Measurements from ENCODE around the gene MCU. TPM values are rescaled to one million over a fixed set of nuclear protein-coding genes. Genes with fewer than 3 reads are reported as not detected.
"Not testable (repeated sequence)": the region's sequence is repeated elsewhere in the genome, so short reads cannot be mapped to it uniquely, and the experiment has no call there.

Gene MCU
- total and polyA plus RNA-seq, 9 donors, result 81.9 to 135 (median 113) TPM

- 75% methylated on average over 1 of the region's 7 CpGs for WGBS (ENCODE audit: insufficient coverage)
- Histone ChIP-seq H3K36me3 (ENCODE audit: control insufficient read depth, insufficient read depth, low read length) (no peaks in the 10 kb centered on the region), H3K4me1 (ENCODE audit: control insufficient read depth, insufficient read depth, low read length) (peaks cover 28% of the 10 kb centered on the region), H3K4me3 (ENCODE audit: low read length) (no peak overlapping the region), H3K27ac (ENCODE audit: low read length) (peak overlapping the region; percentile 89), H3K9me3 (replicated peaks; ENCODE audit: control insufficient read depth, low read depth, low read length) (no peaks in the 10 kb centered on the region), H3K27me3 (ENCODE audit: control insufficient read depth, insufficient read depth, low read length) (no peaks in the 10 kb centered on the region)
- DNase-seq, result peak; percentile 85
Measured at GRCh38 chr10:72685264-72685921, 6.5 kb upstream of the MCU start.

DNA sequence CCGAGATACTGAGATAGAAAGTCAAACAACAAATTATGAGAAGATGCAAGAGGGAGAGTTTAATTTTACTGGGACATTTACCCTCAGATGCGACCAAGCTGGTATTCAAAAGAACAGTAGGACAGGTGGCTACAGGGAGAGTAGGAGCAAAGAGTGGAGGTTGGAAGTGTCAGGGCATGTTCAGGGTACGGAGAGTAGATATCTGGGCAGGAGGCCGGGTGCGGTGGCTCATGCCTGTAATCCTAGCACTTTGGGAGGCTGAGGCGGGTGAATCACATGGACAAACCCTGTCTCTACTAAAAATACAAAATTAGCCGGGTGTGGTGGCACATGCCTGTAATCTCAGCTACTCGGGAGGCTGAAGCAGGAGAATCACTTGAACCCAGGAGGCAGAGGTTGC, 5.5 kb upstream of the MCU start:
- not testable (repeated sequence) for H3K36me3 ChIP-seq (ENCODE audit: control insufficient read depth, insufficient read depth, low read length); H3K27me3 ChIP-seq (ENCODE audit: control insufficient read depth, insufficient read depth, low read length); H3K9me3 ChIP-seq (replicated peaks; ENCODE audit: control insufficient read depth, low read depth, low read length); H3K4me3 ChIP-seq (ENCODE audit: low read length); DNase-seq
- H3K4me1 ChIP-seq (ENCODE audit: control insufficient read depth, insufficient read depth, low read length), result peaks cover 28% of the 10 kb centered on the region
- peak overlapping the region; percentile 89 for H3K27ac ChIP-seq (ENCODE audit: low read length)
- 94% methylated on average over 2 of the region's 8 CpGs for WGBS (ENCODE audit: insufficient coverage)

DNA sequence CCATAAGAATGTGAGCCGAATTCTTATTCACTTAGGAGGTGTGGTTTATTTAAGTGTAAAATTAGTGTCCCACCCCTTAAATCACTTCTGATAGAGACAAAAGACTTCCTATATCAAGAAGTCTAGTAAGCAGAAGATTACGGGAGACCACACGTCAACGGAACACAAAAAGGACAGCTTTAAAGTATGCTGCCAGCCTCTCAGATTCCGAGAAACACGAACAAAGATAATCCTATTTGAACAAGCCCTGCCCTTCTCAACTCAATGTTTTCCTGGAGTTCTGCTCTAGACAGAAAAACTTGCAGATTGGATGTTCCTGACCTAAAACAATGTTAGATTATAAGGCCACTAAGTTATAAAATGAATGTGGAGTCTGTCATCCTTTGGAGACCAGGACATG, 4.9 kb upstream of the MCU start:
- Histone ChIP-seq H3K27ac (ENCODE audit: low read length) (peak overlapping the region; percentile 89), H3K4me3 (ENCODE audit: low read length) (no peak overlapping the region), H3K36me3 (ENCODE audit: control insufficient read depth, insufficient read depth, low read length) (no peaks in the 10 kb centered on the region), H3K9me3 (replicated peaks; ENCODE audit: control insufficient read depth, low read depth, low read length) (no peaks in the 10 kb centered on the region), H3K27me3 (ENCODE audit: control insufficient read depth, insufficient read depth, low read length) (no peaks in the 10 kb centered on the region), H3K4me1 (ENCODE audit: control insufficient read depth, insufficient read depth, low read length) (peaks cover 28% of the 10 kb centered on the region)
- DNase-seq, result no peak
- WGBS (ENCODE audit: insufficient coverage), result no CpG with 5 or more reads among the region's 6 CpGs

DNA sequence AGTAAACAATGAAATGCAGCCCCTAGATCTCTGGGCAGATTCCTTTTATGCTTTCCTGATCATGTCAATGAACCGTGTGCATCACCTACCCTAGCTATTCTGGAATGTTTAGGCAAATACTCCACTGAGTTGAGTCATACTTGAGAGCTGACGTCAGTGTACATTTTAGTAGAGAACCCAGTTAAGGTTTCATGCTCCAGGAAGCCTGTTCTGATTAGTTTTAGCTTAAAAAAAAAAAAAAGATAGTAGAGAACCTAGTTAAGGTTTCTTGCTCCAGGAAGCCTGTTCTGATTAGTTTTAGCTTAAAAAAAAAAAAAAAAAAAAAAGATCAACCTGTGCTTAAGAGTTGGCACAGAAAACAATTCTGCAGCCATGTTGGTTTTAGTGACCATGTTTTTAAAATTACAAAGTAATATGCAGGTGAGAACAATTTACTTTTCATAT, 3.7 kb upstream of the MCU start:
- peak overlapping the region; percentile 74 for H3K27ac ChIP-seq (ENCODE audit: low read length)
- no peaks in the 10 kb centered on the region for H3K36me3 ChIP-seq (ENCODE audit: control insufficient read depth, insufficient read depth, low read length)
- H3K4me1 ChIP-seq (ENCODE audit: control insufficient read depth, insufficient read depth, low read length), result peaks cover 25% of the 10 kb centered on the region
- WGBS (ENCODE audit: insufficient coverage), result no CpG with 5 or more reads among the region's 2 CpGs
- H3K27me3 ChIP-seq (ENCODE audit: control insufficient read depth, insufficient read depth, low read length), result no peaks in the 10 kb centered on the region
- no peak for DNase-seq
- H3K4me3 ChIP-seq (ENCODE audit: low read length), result no peak overlapping the region
- no peaks in the 10 kb centered on the region for H3K9me3 ChIP-seq (replicated peaks; ENCODE audit: control insufficient read depth, low read depth, low read length)

DNA sequence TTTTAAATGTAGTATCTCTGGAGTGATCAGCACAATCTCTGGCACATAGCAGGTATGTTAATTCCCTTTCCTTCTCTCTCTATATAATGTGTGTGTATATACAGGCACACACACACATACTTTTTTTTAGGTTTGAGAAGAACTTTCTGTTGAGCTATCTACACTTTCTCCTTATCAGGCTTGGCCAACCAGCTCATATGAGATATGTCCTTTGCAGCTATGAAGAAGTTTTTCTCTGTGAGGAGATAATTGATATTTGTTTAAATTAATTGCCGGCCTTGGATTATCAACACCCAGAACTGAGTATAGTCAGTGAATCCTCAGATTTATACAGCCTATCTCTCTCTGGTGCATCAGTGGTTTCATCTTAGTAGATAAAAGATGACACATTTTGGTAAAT, 2.3 kb upstream of the MCU start:
- H3K4me1 ChIP-seq (ENCODE audit: control insufficient read depth, insufficient read depth, low read length), result peaks cover 29% of the 10 kb centered on the region
- H3K27me3 ChIP-seq (ENCODE audit: control insufficient read depth, insufficient read depth, low read length), result no peaks in the 10 kb centered on the region
- no CpG with 5 or more reads among the region's 1 CpG for WGBS (ENCODE audit: insufficient coverage)
- H3K4me3 ChIP-seq (ENCODE audit: low read length), result no peak overlapping the region
- peak overlapping the region; percentile 80 for H3K27ac ChIP-seq (ENCODE audit: low read length)
- no peaks in the 10 kb centered on the region for H3K36me3 ChIP-seq (ENCODE audit: control insufficient read depth, insufficient read depth, low read length)
- DNase-seq, result no peak
- no peaks in the 10 kb centered on the region for H3K9me3 ChIP-seq (replicated peaks; ENCODE audit: control insufficient read depth, low read depth, low read length)

DNA sequence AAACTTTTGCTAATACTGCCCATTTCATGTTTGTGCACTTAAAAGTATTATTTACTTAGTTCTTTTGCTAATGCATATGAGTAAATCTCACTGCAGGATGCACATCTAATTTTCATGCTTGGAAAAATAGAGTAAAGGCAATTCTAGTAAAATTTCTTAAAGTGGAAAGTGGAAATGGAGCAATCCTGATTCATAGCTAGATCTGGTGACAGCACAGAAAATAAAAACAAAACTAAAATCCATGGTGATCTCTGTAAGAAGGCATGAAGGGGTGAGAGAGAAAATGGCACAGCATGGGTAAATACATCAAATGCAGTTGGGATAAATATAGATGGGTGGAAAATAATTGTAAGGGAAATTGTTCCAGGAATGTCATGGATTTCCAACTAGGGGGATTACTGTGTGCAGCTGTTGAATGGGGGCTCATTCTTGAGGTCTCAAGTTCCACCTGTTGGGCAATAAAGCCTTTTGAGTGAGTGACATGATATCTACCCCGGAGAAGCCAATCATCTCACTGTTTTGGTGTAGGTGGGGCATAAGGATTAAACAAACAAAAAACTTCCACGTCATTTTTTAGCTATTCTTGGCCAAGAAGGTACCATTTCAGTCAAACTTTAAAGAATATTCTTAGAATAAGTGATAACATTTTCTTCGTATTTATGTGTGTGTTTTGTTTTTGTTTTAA, 1.7 kb upstream of the MCU start:
- Histone ChIP-seq H3K4me1 (ENCODE audit: control insufficient read depth, insufficient read depth, low read length) (peaks cover 25% of the 10 kb centered on the region), H3K4me3 (ENCODE audit: low read length) (no peak overlapping the region), H3K27ac (ENCODE audit: low read length) (peak overlapping the region; percentile 84), H3K36me3 (ENCODE audit: control insufficient read depth, insufficient read depth, low read length) (no peaks in the 10 kb centered on the region), H3K27me3 (ENCODE audit: control insufficient read depth, insufficient read depth, low read length) (no peaks in the 10 kb centered on the region), H3K9me3 (replicated peaks; ENCODE audit: control insufficient read depth, low read depth, low read length) (no peaks in the 10 kb centered on the region)
- DNase-seq, result peak; percentile 90
- no CpG with 5 or more reads among the region's 3 CpGs for WGBS (ENCODE audit: insufficient coverage)

GRCh38 chr10:72691470-72691862, 477 bp upstream of the MCU start:
- Histone ChIP-seq H3K27me3 (ENCODE audit: control insufficient read depth, insufficient read depth, low read length) (no peaks in the 10 kb centered on the region), H3K36me3 (ENCODE audit: control insufficient read depth, insufficient read depth, low read length) (no peaks in the 10 kb centered on the region), H3K4me1 (ENCODE audit: control insufficient read depth, insufficient read depth, low read length) (peaks cover 18% of the 10 kb centered on the region), H3K4me3 (ENCODE audit: low read length) (peak overlapping the region; percentile 23), H3K9me3 (replicated peaks; ENCODE audit: control insufficient read depth, low read depth, low read length) (no peaks in the 10 kb centered on the region), H3K27ac (ENCODE audit: low read length) (peak overlapping the region; percentile 84)
- WGBS (ENCODE audit: insufficient coverage), result no CpG with 5 or more reads among the region's 9 CpGs
- DNase-seq, result no peak

DNA sequence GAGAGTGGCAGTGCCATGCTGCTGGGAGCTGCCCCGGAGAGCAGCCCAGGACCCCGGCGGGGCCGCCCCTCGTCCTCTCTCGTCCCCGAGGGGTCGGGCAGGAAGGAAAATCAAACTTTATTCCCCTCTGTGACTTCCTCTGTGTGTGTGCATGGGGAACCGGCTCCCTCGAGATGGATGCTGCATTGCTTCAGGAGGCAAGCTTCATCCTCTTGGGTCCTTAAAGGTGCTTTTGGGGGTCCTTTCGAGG, 726 bp downstream of the MCU start:
- peak; percentile 49 for DNase-seq
- Histone ChIP-seq H3K36me3 (ENCODE audit: control insufficient read depth, insufficient read depth, low read length) (no peaks in the 10 kb centered on the region), H3K4me1 (ENCODE audit: control insufficient read depth, insufficient read depth, low read length) (peaks cover 12% of the 10 kb centered on the region), H3K27me3 (ENCODE audit: control insufficient read depth, insufficient read depth, low read length) (no peaks in the 10 kb centered on the region), H3K27ac (ENCODE audit: low read length) (peak overlapping the region; percentile 90), H3K4me3 (ENCODE audit: low read length) (peak overlapping the region; percentile 70), H3K9me3 (replicated peaks; ENCODE audit: control insufficient read depth, low read depth, low read length) (no peaks in the 10 kb centered on the region)
- WGBS (ENCODE audit: insufficient coverage), result 0% methylated on average over 9 of the region's 11 CpGs

DNA sequence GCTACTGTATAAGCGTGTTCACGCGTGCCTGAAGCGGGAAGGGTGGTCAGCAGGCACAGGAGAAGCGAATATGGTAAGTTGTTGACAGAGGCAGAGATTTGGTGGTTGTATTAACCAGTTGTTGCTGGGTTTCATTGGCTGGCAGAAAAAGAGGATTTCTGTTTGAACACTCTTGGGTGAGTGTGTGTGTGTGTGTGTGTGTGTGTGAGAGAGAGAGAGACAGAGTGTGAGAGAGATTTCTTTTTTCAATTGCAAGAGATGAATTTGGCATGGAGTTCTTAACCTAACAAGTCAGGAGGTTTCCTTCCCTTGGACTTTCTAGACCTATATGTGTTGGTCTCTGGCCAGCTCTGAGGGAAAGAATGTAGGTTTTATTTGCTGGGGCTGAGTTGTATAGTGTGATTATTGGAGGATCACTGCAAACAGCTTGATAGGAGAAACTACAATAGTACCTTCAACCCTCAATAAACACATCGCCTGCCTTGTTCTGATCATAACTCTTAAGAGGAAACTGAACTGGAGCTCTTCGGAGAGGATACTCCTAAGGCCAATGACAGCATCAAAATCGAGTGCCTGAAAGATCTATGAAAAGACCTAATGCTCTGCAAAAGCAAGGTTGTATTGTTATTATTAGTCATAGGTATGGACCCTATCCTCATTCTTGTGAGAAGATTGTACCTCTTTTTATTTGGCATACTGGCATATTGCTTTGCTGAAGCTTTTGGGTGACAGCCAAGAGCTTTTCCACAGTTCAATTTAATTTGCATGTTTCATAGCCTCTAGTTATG, 1.2 kb downstream of the MCU start:
- 0% methylated on average over 5 of the region's 8 CpGs for WGBS (ENCODE audit: insufficient coverage)
- Histone ChIP-seq H3K27me3 (ENCODE audit: control insufficient read depth, insufficient read depth, low read length) (no peaks in the 10 kb centered on the region), H3K4me1 (ENCODE audit: control insufficient read depth, insufficient read depth, low read length) (peaks cover 8% of the 10 kb centered on the region), H3K27ac (ENCODE audit: low read length) (peak overlapping the region; percentile 90), H3K36me3 (ENCODE audit: control insufficient read depth, insufficient read depth, low read length) (no peaks in the 10 kb centered on the region), H3K9me3 (replicated peaks; ENCODE audit: control insufficient read depth, low read depth, low read length) (no peaks in the 10 kb centered on the region), H3K4me3 (ENCODE audit: low read length) (peak overlapping the region; percentile 70)
- peak; percentile 61 for DNase-seq
